ENCODE measurements around the gene POLR3GL. TPM values are rescaled to one million over a fixed set of nuclear protein-coding genes. Genes with fewer than 3 reads are reported as not detected.

The POLR3GL gene
- total RNA-seq, 1 donor from 2014 or later: 17.2 TPM

- DNase-seq: no peak
These were observed 29.3 kb downstream of the POLR3GL start for GRCh38 chr1:145993618-145994390.

DNA sequence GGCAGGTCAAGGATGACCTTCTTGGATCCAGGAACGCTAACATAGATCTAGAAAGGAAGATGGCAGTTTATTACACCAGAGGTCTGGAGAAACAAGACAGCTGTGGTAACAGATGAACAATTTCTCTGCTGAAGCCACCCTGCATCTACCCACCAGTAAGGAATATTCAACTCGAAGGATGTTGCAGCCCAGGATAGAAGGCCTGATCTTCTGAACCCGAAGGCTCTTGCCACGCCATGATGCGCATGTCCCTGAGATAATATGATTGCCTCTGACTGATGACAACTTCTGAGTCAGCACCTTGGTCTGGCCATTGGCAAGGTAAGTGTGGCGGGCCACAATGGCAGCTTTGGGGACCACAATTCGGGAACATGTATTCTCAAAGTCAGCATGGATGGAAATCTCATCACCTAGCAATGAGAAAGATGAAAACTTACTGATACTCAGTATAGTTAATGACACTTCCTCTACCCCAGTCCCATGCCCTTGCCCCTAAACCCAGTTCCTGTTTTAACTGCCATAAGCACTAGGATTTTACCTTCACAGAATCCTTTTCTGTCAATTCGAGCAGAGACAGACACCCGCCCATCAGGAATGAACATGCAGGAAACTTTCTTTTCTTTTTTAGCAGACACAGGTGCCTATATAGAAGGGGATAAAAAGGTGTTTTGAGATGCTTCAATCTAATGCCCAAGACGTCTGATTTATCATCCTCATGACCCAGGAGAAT, 30.1 kb downstream of the POLR3GL start:
- DNase-seq: no peak

- DNase-seq: no peak
These were observed 30.8 kb downstream of the POLR3GL start for GRCh38 chr1:145995148-145995881.

DNA sequence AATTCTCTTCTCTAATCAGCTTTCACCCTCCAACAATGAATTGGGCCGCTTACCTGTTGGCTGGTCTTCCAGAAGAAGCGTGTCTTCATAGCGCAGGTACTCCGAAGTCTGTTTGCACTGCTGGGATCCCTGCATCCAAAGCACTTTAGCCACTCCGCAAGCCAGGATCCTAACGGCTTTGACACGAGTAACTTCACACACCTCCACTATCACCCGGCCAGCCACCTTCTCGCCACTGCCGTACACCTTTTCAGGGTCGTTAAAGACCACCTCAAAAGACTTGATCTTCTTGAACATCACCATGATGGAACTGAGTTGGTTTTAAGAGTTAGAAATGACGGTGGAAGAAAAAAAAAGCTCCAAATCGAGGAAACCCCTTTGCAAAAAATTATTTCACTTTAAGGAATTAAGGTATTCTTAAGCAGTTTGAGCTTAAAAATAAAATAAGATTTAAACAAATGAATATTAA, 31.5 kb downstream of the POLR3GL start:
- no peak for DNase-seq

- peak; percentile 98 for DNase-seq
These were observed 32.0 kb downstream of the POLR3GL start, which contains the start of gene TXNIP for GRCh38 chr1:145996433-145997015. TXNIP (minus strand) TSS chr1:145996579; CDS start chr1:145996266, 313 bp downstream.

- DNase-seq: no peak
These were observed 32.7 kb downstream of the POLR3GL start for GRCh38 chr1:145997016-145997717.

DNA sequence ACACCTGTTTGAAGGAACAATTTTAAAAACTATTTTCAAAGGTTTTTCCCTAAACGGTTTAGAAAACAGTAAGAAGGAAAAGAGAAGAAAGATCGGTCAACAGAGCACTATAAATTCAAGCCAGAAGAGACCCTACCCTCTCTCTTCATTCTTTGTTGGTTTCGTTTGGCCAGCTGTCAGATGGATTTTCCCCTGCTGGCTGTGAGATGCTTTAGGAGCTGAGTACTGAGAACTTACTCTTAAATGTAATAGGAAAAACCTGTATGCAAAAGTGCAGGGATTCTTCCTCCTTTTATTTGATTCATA, 33.2 kb downstream of the POLR3GL start:
- DNase-seq: no peak

GRCh38 chr1:145999321-146000024, 35.0 kb downstream of the POLR3GL start:
- no peak for DNase-seq

GRCh38 chr1:146001709-146002108, 37.2 kb downstream of the POLR3GL start:
- DNase-seq: no peak

DNA sequence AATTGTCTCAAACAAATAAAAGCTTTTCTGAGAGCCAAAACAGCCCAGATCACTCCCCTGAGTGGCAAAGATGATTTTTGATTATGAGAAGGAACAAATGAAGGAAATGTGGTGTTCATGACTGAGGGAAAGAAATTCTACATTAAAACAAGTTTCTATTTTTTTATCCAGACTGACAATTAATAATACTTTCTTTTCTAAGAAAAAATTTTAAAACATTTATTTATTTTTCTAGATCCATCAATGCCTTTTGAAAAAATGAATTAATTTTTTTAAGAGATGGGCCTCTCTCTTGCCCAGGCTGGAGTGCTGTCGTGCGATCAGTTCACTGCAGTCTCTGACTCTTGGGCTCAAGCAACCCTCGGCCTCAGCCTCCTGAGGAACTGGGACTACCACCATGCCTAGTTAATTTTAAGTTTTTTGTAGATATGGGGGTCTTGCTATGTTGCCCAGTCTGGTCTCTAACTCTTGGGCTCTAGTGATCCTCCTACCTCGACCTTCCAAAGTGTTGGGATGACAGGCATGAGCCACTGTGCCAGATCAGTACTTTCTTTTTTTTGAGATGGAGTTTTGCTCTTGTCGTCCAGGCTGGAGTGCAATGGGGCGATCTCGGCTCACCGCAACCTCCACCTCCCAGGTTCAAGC, 43.1 kb downstream of the POLR3GL start:
- DNase-seq: no peak

GRCh38 chr1:146010126-146010738, 45.7 kb downstream of the POLR3GL start:
- peak; percentile 20 for DNase-seq

- DNase-seq: peak; percentile 90
These were observed 48.4 kb downstream of the POLR3GL start for GRCh38 chr1:146012703-146013558.

- DNase-seq: no peak
These were observed 49.1 kb downstream of the POLR3GL start for GRCh38 chr1:146013559-146013922.

DNA sequence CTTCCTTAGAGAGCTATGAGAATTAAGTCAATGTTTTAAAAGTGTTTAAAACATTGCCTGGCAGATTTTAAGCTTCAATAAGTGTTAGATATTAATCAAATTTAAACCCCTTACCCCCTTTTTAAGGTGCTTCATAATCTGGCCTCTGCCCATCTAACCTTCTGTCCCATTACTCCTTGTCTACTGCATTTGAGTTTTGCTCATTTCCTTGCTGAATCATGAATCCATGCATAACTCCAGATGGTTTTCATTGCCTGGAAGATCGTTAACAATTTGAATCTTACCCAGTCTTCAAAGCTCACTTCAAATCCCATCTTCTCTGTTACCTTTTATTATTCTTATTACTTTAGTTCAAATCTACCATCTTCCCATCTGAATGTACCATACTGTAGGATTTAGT, 52.4 kb downstream of the POLR3GL start:
- no peak for DNase-seq

GRCh38 chr1:146019231-146020057, 55.0 kb downstream of the POLR3GL start:
- no peak for DNase-seq

GRCh38 chr1:146020058-146021049, 55.9 kb downstream of the POLR3GL start:
- no peak for DNase-seq

DNA sequence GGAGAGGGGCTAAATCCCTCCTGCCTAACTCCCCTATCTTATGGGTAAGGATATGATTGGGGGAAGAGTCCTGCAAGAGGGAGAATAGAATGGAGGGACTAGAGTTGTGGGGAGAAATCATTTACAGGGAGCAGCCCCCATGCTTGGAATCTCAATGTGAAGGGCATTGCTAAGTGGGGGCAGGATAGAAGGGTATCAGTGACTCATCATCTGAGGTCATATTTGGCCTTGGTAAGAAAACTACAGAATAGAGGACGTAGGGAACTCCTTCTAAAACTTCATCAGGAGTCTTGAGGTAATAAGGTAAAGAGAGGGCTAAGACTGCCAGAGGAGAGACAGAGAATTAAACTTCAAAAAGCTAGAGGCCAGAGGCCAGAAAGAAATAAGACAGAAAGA, 56.6 kb downstream of the POLR3GL start:
- no peak for DNase-seq
